Neutrophil (primary cell): Measurements from ENCODE around the gene SEC31A.

Source experiments
- H3K27ac ChIP-seq: fragments of 200-600 bp; sonication (generic); 2 replicates; pipeline ENCODE4 v1.5.1; 2016; ENCODE audit warnings: mild to moderate bottlenecking, moderate library complexity
- H3K27me3 ChIP-seq: fragments of 200-600 bp; sonication (generic); 2 replicates; pipeline ENCODE4 v1.6.0; 2016; ENCODE audit warnings: mild to moderate bottlenecking
- H3K36me3 ChIP-seq: fragments of 200-600 bp; sonication (generic); 2 replicates; pipeline ENCODE4 v1.5.1; 2017
- H3K4me1 ChIP-seq, 2 experiments: fragments of 200-600 bp in 1 of 2; sonication (generic) in 1 of 2; 1 replicate in 1 of 2; 2 replicates in 1 of 2; pipeline versions ENCODE4 v1.5.1 to v1.6.1; 2013 to 2016; ENCODE audit warnings: low read depth in 1 of 2, low read length in 1 of 2, mild to moderate bottlenecking in 1 of 2, moderate library complexity in 1 of 2; ENCODE audit not compliant: control insufficient read depth in 1 of 2, insufficient read depth in 1 of 2
- H3K4me3 ChIP-seq, 2 experiments: fragments of 200-600 bp in 1 of 2; sonication (generic) in 1 of 2; 1 replicate in 1 of 2; 2 replicates in 1 of 2; pipeline ENCODE4 v1.5.1; 2013 to 2016; ENCODE audit warnings: low read depth in 1 of 2, low read length in 1 of 2, mild to moderate bottlenecking in 1 of 2, moderate library complexity in 1 of 2
- H3K9me3 ChIP-seq: fragments of 200-600 bp; sonication (generic); 2 replicates; pipeline ENCODE4 v1.5.1; 2016
- TF ChIP-seq, protein P1 (sequence below): fragments of 200-600 bp; sonication (generic); IDR thresholded peaks from 2 replicates; pipeline ENCODE4 v1.5.1; 2016; ENCODE audit warnings: antibody characterized with exemption

SEC31A gene

DNA sequence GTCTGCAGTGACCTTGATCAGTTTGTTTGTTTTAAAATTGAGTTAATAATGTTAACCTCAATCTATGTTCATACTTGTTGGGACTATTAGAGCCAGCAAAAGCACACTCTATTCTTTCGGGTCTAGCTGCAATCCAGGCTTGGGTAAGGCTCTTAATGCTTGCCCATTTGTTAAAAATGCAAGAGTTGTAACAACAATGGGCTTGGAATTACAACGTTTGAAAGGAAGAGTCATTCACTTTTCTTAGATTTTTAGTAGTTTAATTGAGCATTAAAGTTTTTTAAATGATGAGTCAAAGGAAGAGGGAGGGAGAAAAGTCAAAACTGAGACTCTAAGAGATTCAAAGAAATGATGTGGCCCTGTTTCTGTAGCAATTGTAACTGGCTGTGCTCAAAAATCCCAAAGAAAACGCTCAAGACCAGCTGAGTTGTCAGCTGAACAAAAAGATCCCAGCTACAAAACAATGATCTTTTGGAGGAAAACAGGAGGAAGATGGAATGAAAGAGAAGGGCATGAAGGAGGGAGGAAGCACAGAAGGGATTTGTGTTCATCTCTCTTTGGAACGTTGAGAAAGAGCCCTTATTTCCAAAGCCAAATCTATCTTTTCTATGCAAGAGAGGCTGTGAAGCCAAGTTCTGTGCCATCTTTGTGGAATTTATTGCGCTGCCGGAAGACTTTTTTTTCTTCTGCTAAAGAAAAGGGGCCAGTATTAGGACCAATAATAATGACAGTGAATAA, 97.9 kb downstream of the SEC31A start:
- no peaks in the 10 kb centered on the region for H3K36me3 ChIP-seq
- peaks cover 9% of the 10 kb centered on the region in 2 experiments for H3K4me1 ChIP-seq
- TF ChIP-seq, protein P1, sequence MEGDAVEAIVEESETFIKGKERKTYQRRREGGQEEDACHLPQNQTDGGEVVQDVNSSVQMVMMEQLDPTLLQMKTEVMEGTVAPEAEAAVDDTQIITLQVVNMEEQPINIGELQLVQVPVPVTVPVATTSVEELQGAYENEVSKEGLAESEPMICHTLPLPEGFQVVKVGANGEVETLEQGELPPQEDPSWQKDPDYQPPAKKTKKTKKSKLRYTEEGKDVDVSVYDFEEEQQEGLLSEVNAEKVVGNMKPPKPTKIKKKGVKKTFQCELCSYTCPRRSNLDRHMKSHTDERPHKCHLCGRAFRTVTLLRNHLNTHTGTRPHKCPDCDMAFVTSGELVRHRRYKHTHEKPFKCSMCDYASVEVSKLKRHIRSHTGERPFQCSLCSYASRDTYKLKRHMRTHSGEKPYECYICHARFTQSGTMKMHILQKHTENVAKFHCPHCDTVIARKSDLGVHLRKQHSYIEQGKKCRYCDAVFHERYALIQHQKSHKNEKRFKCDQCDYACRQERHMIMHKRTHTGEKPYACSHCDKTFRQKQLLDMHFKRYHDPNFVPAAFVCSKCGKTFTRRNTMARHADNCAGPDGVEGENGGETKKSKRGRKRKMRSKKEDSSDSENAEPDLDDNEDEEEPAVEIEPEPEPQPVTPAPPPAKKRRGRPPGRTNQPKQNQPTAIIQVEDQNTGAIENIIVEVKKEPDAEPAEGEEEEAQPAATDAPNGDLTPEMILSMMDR = no peak
- peaks cover 45% of the 10 kb centered on the region for H3K27me3 ChIP-seq
- no peak overlapping the region for H3K27ac ChIP-seq
- H3K9me3 ChIP-seq = no peaks in the 10 kb centered on the region
- H3K4me3 ChIP-seq = no peak overlapping the region

- Histone ChIP-seq H3K4me3 (no peak overlapping the region), H3K27ac (no peak overlapping the region), H3K4me1 (no peaks in the 10 kb centered on the region), H3K9me3 (no peaks in the 10 kb centered on the region), H3K27me3 (peaks cover 26% of the 10 kb centered on the region), H3K36me3 (no peaks in the 10 kb centered on the region)
- TF ChIP-seq, protein P1 = no peak
These were observed 99.8 kb downstream of the SEC31A start for GRCh38 chr4:82791179-82791578.

DNA sequence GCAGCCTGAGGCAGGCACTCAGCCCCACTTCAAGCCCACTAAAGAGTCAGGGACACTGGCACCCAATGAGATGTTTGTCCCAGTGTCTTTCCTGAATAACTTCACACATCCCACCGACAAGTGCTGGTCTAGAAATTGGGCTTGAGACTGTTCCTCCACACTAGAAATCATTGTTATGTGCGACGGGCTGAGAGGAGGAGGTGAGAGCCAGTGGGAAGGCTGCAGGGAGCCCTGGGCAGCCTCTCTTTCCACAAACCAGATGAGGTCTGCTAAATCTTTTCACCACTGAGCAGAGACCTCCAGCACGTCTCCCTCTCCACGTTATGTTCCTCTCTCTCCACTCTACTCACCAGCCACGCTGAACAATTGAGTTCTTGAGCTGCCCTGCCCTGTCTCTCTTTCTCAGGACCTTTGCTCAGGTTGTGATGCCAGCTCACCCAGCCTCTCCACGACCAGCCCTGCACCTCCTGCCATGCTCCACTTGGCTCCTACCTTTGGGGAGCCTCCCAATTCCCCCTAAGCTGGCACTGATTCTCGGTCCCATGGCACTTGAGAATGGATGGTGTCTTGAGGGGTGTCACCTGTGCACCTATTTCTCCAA, 100.8 kb downstream of the SEC31A start:
- no peaks in the 10 kb centered on the region for H3K36me3 ChIP-seq
- peaks cover 18% of the 10 kb centered on the region for H3K27me3 ChIP-seq
- no peak overlapping the region for H3K27ac ChIP-seq
- TF ChIP-seq, protein P1 = no peak
- H3K9me3 ChIP-seq = no peaks in the 10 kb centered on the region
- H3K4me3 ChIP-seq = no peak overlapping the region
- H3K4me1 ChIP-seq = no peaks in the 10 kb centered on the region

- H3K27me3 ChIP-seq = peaks cover 11% of the 10 kb centered on the region
- TF ChIP-seq, protein P1 = no peak
- no peaks in the 10 kb centered on the region for H3K4me1 ChIP-seq
- H3K9me3 ChIP-seq = no peaks in the 10 kb centered on the region
- H3K36me3 ChIP-seq = no peaks in the 10 kb centered on the region
- H3K27ac ChIP-seq = no peak overlapping the region
- H3K4me3 ChIP-seq = no peak overlapping the region
These were observed 101.8 kb downstream of the SEC31A start for GRCh38 chr4:82789025-82789776.

- Histone ChIP-seq H3K4me3 (no peak overlapping the region), H3K36me3 (no peaks in the 10 kb centered on the region), H3K4me1 (no peaks in the 10 kb centered on the region), H3K27me3 (no peaks in the 10 kb centered on the region), H3K9me3 (no peaks in the 10 kb centered on the region), H3K27ac (no peak overlapping the region)
- TF ChIP-seq, protein P1 = no peak
These were observed 103.6 kb downstream of the SEC31A start for GRCh38 chr4:82787342-82787741.
